Fibroblast of skin of right biceps (primary cell): Measurements from ENCODE around the gene TULP1.
"Not testable (repeated sequence)": the region's sequence is repeated elsewhere in the genome, so short reads cannot be mapped to it uniquely, and the experiment has no call there.

ENCODE experiments used
- DNase-seq: peaks from one replicate; pipeline ENCODE4 v3.0.0-alpha.2; 2013

Gene TULP1

DNA sequence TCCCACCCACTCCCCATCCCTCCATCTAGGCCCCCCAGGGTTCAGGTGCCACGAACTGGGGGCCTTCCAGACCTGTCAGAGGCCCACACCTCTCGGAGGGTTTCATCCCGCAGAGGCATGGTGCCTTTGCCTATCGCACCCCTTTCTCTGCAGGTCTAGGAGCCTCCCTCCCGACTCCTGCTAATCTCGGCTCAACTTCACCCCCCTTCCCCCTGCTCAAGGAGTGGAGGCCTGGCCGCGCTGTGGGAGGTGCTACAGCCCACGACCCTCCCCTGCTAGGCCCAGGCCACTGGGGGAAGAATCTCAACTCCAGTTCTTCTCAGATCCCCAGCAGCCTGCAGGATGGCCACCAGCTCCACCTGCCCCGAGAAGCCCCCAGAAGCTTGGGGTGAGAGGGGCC, at the start of gene TULP1:
TULP1 (minus strand) TSS at position 157 of the 400 bp plus-strand sequence; CDS start at position 119, 38 bp downstream.
- no peak for DNase-seq

DNA sequence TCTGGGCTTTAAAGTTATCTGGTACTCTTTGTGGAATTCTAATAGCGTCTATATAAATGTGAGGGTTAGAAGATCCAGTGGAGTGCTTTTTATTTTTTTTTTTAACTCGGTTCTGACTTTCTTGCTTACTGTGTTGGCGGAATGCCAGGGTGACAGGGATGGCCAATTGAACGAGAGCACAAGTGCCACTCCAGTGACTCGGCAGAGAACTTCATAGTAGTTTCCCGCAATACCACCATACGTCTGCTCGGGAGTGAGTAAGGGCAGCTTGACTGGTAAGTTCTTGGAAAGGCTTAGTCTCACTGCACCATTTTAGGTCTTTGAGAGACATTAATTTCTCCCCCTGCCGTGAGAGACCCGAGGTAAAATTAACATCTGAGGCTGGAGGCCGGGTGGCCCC, 49.4 kb upstream of the TULP1 start:
- peak; percentile 18 for DNase-seq

DNA sequence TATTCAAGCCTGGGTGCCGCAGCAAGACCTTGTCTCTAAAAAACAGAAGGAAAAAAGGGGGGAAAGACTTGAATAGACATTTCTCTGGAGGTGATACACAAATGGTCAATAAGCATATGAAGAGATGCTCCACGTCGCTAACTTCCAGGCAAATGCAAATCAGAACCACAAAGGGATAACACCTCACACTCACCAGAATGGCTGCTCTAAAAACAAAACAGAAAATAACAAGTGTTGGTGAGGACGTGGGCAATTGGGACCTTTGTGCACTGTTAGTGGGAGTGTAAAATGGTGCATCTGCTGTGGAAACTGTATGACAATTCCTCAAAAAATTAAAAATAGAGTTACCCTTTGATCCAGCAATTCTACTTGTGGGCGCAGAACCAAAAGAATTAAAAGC, 48.4 kb upstream of the TULP1 start:
- DNase-seq: no peak

DNA sequence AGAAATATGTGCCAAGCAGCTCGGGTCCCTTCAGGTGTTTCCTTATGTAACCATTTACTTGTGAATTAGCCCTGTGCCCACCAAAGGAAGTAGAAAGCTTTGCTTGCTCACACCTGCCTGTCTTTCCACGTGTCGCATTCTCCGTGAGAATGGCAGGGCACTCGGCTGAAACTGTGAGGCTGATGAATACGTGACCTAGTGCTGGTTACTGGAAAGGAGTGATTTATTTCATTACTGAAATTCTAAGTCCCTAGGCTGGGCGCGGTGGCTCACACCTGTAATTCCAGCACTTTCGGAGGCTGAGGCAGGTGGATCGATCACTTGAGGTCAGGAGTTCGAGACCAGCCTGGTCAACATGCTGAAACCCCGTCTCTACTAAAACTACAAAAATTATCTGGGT, 45.9 kb upstream of the TULP1 start:
- no peak for DNase-seq

DNA sequence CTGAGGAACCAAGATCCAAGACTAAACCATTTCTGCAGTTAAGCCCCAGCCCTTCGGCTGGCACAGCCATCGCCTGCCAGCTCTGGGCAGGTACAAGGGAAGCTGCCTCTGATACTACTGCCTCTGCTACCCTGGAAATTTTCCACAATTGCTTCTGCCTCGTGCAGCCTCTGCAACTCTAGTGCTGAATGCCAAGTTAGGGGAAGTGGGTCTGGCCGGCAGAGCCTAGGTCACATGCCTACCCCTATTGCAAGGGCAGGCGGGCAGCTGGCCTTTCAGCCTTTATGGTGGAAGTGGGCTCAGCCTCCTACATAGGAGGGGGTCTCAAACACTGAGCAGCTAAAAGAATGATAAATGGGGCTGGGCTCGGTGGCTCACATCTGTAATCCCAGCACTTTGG, 44.5 kb upstream of the TULP1 start:
- DNase-seq: no peak

DNA sequence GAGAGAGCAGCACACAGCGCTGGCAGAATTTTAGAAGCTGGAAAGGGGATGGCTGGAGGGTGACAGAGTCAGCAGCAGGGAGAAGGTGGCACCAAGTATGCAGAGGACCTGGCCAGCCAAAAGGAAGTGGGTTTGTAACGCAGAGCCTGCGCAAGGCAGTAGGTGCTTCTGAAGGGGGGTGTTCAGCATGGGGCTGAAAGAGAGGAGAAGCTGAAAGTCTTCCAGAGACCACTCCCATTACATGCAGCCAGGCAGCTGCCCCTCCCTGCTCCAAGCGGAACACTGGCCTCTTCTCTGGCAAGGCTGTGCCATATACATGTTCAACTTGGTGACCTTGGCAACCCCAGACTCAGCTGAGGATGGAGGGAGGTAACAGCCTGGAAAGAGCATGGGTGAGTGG, 42.1 kb upstream of the TULP1 start:
- DNase-seq: no peak

DNA sequence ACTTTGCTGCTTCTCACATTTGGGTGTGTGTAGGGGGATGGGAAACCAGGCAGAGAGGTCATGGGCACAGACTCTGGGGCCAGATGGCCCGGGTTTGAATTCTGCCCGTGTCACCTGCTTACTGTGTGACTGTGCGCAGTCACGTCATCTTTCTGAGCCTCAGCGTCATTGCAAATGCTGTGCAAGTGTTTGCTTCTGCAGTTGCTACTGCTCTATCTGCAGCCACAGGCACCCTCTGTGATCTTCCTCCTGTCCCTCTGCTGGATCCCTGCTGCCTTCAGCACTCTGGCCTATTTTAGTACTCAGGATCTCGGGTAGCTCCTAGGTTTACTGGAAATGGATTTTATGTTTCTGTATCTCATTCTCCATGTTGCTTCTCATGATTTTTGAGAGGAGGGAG, 40.6 kb upstream of the TULP1 start:
- no peak for DNase-seq

DNA sequence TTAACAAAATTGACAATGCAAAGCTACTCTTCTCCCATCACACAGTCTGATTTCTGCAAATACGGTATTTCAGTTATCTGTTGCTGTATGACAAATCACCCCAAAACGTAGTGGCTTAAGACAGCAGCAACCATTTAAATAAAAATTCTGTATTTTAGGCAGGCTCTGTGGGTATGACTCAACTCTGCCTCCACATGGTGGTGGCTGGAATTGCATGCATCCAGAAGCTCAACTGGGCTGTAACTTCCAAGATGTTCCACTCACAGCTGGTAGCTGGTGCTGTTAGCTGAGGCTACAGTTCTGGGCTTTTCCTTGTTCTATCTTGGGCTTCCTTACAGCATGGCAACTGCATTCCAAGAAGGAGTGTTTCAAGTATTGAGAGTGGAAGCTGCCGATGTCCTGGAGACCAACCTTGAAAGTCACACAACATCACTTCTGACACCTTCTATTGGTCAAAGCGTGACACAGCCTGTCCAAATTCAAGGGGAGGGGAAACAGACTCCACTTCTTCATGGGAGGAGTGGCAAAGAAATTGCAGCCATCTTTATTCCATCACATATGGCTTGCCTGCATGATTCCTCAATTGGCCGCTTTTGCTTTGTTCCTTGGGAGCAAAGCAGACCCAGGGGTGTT, 39.7 kb upstream of the TULP1 start:
- peak; percentile 23 for DNase-seq

DNA sequence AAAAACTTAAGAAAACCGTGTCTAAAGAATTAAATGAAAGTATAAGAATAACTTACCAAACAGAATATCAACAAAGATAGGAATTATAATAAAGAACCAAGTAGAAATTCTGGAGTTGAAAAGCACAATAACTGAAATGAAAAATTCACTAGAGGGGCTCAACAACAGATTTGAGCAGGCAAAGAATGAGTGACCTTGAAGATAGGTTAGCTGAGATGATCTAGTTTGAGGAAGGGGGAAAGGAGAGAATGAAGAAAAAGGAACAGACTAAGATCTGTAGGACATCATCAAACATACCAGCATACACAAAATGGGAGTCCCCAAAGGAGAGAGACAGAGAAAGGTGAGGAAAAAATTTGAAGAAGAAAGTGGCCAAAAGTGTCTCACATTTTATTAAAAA, 37.7 kb upstream of the TULP1 start:
- no peak for DNase-seq

DNA sequence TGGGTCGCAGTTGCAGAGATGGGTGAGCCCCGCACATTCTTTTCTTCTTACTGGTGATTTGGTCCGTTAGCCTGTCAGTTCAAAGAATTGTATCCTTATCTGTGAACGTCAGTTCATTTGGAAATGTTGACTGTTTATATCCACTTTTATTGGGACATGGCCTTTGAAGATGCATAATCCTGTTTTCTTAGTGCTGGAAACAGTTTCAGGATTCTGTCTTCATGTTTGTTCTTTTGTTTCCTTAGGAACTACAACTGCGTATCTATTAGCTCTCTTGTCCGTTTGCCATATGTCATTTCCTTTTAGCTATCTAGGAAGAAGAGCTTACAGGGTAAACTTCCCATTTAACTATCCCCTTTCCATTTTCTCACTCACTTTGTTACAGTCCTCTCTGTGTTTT, 35.0 kb upstream of the TULP1 start:
- DNase-seq: no peak

DNA sequence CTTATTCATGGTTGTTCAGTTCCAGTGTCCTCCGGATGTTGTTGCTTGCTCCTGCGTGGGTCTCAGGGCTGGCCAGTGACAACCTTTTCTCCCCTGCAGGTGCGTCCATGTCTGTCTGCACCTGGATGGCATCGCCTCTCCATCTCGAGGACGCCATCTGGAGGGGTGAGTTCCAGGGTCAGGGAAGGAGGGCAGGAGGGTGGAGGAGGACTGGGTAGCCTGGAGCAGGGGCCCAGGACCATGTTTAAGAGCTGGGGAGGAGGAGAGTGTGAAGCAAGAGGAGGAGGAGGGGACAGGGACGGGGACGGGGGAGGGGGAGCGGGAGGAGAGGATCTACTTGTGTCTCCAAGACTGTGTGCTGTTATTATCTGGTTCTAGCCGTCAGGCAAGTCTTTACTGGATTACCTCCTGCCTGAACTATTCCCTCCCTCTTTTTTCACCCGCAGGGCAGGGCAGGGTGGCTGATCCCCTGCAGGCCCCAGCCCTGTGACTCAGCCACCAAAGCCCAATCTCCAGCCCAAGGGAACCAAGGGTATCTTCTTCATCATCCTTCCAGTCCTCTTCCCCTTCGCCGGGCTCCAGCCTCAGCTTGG, 32.2 kb upstream of the TULP1 start:
- no peak for DNase-seq

DNA sequence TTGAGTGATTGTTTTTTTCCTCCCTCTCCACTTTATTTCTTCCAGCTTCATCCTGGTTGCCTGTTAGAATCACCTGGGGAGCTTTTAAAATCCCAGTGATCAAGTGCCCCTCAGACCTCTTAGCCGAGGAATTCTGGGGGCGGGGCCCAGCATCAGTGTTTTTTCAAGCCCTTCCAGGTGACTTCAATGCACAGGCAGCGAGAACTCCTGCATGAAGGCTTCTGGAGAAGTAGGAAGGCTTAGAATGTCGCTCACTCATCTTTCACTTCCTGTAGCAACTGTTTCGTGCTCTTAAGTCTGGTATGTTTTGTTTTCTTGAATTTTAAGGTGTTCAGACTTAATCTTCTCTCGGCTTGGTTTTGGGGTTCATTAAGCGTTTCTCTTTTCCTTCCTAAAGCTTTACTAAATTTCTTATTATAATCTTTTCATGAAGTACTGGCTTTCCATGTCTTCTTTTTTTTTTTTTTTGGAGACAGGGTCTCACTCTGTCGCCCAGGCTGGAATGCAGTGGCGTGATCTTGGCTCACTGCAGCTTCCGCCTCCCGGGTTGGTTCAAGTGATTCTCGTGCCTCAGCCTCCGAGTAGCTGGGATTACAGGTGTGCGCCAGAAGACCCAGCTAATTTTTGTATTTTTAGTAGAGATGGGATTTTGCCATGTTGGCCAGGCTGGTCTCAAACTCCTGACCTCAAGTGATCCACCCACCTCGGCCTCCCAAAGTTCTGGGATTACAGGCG, 30.9 kb upstream of the TULP1 start:
- no peak for DNase-seq

DNA sequence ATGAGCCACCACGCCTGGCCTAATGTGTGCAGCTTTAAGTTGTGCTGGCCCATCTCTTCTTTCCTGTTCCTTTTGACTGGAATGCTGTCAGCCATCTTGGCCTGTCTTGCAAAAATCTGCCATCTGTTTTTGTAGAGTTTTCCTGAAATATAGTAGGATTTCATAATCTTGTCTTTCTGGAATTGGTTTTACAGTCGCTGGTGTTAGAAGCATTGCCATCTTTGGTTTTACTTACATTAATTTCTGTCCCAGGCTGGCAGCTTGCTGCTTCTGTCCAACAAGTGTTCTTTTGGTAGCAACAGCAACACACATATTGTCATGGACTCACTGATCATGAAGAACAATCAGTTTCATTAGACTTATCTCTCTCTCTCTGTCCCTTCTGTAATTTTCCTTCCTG, 29.1 kb upstream of the TULP1 start:
- no peak for DNase-seq

DNA sequence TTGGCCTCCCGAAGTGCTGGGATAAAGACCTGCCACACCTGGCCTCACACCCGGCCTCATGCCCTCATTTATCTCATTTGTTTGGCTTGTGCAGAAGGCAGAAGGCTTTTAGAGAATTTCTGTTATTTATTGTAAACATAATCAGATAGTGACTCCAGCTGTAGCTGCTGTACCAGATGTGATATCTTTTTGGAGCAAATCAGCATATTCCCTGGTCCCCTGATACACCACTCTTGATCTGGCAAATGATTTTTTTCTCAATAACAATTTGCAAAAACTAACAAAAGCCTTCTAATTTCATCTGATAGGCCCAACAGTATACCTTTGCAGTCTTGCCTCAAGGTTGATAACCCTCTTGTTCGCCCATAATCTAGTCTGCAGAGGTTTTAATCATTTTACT, 26.5 kb upstream of the TULP1 start:
- no peak for DNase-seq

DNA sequence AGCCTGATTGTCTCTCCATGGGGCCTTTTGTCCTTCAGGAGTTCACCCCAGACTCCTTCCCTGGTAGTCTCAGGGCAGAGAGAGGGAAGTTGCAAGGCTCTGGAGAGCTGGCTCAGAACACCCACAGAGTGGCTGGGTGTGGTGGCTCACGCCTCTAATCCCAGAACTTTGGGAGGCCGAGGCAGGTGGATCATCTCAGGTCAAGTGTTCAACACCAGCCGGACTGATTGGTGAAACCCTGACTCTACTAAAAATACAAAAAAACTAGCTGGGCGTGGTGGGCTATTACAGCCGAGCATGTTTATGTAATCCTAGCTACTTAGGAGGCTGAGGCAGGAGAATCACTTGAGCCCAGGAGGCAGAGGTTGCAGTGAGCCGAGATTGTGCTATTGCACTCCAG, 23.2 kb upstream of the TULP1 start:
- not testable (repeated sequence) for DNase-seq

DNA sequence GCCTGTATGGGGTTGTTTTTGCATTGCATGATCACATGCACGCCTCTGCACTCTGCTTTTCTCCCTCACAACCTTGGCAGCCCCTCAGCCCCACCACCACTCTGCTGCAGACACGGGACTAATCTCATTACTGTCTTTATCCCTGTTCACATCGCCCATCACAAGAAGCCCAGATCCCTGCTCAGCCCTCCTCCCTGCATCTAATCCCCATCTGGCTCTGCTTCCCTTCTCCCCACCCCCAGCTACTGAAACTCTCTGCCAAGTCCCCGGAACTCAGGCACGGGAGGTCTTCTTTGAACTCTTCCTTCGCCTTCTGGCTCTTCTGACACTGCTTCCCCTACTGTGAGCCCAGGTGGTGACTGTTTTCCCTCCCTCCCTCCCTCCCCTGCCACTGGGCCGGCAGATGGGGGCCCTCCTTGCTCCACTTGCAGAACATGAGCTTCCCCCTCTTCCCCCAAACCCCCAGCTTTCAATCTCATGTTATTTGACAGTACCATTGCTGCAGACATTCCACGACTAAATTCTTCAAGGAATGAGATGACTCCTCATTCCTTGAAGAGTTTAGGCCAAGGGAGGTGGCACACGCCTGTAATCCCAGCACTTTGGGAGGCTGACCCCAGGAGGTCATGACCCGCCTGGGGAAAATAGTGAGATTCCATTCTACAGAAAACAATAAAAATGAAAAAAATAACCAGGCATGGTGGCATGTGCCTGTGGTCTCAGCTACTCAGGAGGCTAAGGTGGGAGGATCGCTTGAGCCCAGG, 21.9 kb upstream of the TULP1 start:
- DNase-seq: peak; percentile 17

DNA sequence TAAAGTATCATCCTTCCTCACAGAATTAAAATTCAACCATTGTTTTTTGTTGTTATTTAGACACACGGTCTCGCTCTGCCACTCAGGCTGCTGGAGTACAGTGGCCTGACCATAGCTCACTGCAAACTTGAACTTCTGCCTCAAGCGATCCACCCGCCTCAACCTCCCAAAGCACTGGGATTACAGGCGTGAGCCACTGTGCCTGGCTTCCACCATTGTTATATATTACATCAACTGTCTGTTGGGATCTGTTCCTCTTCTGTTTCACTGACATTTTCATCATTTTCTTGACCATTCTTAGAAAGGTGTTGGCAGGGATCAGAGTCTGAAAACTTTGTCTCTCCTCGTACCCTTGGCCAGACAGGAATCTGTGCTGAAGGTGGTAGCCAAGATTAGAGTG, 21.3 kb upstream of the TULP1 start:
- DNase-seq: no peak

DNA sequence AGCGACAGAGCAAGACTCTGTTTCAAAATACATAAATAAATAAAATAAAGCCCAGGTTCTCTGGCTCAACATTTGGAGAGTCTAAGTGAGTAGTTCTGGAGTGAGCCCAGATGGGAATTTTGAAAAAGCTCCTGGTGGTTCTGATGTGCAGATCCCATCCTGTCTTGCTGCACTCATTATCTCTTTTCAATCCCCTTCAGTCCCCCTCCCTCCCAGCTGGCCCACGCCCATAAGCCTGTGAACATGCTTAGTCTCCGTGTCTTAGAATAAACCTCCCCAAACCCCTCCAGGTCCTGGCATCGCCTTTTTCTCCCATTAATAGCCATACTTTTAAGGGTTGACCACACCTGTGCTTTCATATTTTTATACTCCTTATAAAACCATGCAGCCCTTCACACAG, 19.4 kb upstream of the TULP1 start:
- DNase-seq: no peak

DNA sequence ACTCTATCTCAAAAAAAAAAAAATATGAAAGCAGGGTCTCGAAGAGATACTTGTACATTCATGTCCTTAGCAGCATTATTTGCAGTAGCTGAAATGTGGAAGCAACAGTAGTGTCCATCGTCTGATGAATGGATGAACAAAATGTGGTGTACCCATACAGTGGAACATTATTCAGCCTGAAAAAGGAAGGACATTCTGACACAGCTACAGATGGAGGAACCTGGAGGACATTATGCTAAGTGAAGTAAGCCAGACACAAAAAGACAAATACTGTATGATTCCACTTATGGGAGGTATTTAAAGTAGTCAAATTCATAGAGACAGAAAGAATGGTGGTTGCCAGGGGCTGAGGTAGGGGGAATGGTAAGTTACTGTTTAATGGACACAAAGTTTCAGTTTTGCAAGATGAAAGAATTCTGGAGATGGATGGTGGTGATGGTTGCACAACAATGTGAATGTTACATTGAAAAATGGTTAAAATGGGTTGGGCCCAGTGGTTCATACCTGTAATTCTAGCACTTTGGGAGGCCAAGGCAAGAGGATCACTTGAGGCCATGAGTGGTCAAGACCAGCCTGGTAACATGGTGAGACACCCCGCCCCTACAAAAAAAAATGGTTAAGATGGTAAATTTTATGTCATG, 11.8 kb upstream of the TULP1 start:
- DNase-seq: no peak

DNA sequence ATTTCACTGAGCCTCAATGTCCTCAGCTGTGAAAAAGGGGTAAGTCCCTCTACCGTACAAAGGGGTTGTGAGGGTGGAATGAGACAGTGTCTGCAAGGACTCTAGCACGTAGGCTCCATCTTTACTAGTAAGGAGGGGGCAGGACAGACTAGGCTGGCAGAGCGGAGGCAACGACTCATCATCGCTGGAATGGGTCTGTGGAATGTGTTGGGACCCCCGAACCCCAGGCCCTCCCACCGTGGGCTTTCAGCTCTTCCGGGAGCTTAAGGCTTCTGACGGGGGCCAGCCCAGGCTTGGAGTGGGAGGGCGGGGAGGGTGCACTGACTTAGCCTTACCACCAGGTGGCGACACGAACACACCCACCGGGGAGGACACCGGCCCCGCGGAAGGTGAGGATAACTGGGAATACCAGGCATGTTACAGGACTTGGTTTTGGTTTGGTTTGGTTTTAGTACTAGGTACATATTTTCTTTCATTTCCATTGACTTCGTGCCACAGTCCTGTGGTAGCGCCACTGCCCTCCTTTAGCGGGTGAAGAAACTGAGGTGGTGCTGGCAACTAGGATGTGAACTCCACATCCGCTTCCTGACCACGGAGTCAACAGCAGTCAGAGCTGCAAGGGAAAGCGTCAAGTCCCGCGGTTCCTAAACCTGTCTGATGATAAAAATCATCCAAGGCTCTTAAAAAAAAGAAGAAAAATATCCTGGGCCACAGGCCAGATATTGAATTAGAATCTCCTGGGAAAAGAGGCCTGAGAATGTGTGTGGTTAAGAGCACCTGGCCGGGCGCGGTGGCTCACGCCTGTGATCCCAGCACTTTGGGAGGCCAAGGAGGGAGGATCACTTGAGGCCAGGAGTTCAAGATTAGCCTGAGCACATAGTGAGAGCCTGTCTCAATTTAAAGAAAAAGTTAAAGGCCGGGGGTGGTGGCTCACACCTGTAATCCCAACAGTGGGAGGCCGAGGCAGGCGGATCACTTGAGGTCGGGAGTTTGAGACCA, 10.3 kb upstream of the TULP1 start:
- DNase-seq: peak; percentile 57

DNA sequence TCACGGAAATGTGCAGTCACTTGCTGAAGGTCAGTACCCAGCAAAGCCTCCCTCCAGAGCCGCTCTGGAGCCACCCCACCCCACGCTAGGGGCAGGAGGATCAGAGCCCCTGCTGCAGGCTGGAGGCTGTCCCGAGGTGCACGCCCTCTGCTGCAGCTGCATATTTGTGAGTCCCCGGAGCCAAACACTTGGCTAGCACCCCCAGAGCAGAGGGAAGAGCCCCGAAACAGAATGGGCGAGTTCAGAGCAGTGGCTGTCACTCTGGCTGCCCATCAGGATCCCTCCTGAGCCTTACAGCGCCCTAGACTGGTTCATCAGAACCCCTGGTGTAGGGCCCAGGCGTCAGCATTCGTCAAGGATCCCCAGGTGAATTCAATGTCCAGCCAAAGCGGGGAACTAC, 9.5 kb upstream of the TULP1 start:
- no peak for DNase-seq

DNA sequence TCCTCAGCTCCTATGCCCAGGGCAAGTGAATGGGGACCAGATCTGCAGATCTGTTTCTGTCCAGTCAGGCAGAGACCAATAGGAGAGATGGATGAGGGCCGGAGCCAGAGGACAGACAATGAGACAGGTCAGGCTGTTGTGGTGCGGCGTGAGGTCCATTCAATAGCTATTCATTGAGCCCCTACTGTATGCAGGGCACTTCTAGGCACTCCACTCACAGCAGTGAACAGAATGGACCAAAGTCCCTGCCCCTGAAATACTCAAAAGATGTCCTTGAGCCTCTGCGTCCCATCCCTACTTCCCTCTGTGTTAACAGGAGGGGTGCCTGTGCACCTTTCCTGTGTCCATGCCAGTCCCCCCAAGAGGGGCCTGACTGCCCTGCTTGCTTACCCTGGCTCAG, 8.5 kb upstream of the TULP1 start:
- DNase-seq: no peak
